Fibroblast of the aortic adventitia (primary cell): ENCODE results near the gene HMGXB3. TPM values are rescaled to one million over a fixed set of nuclear protein-coding genes. Genes with fewer than 3 reads are reported as not detected.
A peak's percentile ranks its signal among the peaks of the same experiment; 100 is the strongest.
"Not testable (repeated sequence)": the region's sequence is repeated elsewhere in the genome, so short reads cannot be mapped to it uniquely, and the experiment has no call there.

Experiments used
- DNase-seq: peaks from one replicate; pipeline ENCODE4 v3.0.0-alpha.2; 2010; ENCODE audit warnings: low read depth
- H3K4me3 ChIP-seq: 2 replicates; pipeline ENCODE4 v1.5.1; 2011; ENCODE audit warnings: low read depth, mild to moderate bottlenecking, control low read depth, low read length, moderate library complexity
- total RNA-seq: library from RNA; depleted of rRNA; stranded (reverse); fragments of >200 nt; gene quantifications from 2 replicates; pipeline ENCODE4 v1.2.3, GENCODE V29; 2012; ENCODE audit warnings: low replicate concordance
- TF ChIP-seq, protein P1 (sequence below): IDR thresholded peaks from 2 replicates; pipeline ENCODE4 v1.5.1; 2011; ENCODE audit warnings: mild to moderate bottlenecking, low read length, control low read depth, inconsistent platforms; ENCODE audit not compliant: insufficient read depth

The HMGXB3 gene
- total RNA-seq, 1 donor: 35.4 TPM

DNA sequence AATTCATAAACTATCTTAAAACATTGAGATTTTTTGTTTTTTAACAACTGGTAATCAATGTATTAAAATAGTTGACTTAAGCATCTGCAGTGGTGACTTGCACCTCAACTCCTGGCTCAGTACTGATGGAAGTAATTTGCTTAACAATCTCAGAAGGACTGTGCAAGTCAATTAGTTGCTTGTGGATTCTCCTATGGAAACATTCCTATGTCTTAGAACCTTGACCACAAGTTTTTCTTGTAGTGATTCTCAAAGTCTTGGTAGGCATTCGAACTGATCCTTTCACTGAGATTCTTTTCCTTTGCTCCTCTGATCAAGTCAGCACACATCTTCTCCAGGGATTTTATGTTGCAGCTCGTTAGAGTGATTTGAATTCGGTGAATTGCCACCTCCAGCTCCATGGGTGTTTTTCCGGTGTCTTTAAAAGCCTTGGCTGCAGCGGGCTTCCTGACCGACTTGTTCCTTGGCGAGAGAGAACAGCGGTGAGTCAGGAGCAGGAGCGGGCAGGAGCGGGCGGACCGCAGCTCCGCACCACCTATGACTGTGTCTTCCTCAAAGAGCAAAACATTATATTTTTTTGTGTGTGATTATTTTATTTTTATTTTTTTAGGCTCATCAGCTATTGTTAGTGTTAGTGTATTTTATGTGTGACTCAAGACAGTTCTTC, 21.1 kb downstream of the HMGXB3 start:
- TF ChIP-seq, protein P1, sequence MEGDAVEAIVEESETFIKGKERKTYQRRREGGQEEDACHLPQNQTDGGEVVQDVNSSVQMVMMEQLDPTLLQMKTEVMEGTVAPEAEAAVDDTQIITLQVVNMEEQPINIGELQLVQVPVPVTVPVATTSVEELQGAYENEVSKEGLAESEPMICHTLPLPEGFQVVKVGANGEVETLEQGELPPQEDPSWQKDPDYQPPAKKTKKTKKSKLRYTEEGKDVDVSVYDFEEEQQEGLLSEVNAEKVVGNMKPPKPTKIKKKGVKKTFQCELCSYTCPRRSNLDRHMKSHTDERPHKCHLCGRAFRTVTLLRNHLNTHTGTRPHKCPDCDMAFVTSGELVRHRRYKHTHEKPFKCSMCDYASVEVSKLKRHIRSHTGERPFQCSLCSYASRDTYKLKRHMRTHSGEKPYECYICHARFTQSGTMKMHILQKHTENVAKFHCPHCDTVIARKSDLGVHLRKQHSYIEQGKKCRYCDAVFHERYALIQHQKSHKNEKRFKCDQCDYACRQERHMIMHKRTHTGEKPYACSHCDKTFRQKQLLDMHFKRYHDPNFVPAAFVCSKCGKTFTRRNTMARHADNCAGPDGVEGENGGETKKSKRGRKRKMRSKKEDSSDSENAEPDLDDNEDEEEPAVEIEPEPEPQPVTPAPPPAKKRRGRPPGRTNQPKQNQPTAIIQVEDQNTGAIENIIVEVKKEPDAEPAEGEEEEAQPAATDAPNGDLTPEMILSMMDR: no peak
- no peak for DNase-seq
- H3K4me3 ChIP-seq: no peak overlapping the region

DNA sequence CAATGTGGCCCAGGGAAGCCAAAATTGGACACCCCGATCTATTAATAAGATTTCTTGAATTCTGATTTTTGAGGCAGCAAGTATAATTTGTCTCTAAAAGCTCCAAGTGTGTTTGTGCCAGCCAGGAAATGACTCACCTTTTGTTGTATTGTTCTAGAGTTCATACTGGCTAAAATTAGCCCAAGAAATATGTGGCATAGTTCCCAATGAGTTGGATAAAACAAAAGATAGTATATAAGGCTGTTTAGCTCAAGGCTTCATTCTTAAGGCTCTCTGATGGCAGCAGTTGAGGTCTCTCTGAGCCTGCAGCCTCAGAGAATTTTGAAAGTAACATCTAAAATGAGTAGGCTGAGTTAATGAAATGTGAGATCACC, 21.6 kb downstream of the HMGXB3 start:
- TF ChIP-seq, protein P1: no peak
- H3K4me3 ChIP-seq: no peak overlapping the region
- peak; percentile 99 for DNase-seq

DNA sequence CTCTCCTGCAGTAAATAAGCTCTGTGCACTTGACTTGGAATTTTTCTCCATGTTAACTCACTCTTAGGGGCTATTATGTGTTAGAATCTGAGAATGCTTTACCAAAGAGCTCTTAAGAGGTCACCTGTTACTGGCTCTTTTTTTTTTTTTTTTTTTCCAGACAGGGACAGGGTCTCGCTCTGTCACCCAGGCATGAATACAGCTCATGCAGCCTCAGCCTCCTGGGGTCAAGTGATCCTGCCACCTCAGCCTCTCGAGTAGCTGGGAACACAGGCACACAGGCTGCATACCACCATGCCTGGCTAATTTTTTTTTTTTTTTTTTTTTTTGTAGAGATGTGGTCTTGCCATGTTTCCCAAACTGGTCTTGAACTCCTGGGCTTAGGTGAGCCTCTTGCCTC, 22.1 kb downstream of the HMGXB3 start:
- no peak overlapping the region for H3K4me3 ChIP-seq
- no peak for DNase-seq

DNA sequence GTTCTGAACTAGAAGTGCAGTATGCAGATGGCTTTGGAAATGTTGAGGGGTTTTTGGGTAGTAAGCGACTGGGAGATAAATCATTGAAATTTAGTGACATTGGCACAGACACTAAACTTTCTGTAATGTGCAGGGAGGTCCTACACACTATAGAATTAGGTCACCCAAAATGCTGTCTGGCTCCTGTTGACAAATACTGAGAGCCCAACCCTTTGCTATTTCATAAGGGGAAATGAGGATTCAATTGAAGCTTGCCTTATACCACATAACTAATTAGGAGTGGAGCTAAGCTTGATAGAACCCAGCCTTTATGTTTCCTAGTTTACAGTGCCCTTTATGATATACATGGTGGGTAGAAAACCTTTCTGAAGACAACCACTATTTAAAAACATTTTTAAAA, 22.6 kb downstream of the HMGXB3 start:
- TF ChIP-seq, protein P1: no peak
- no peak overlapping the region for H3K4me3 ChIP-seq
- DNase-seq: no peak

More for the DNA sequence above, 22.1 kb downstream of the HMGXB3 start:
- TF ChIP-seq, protein P1: no peak

DNA sequence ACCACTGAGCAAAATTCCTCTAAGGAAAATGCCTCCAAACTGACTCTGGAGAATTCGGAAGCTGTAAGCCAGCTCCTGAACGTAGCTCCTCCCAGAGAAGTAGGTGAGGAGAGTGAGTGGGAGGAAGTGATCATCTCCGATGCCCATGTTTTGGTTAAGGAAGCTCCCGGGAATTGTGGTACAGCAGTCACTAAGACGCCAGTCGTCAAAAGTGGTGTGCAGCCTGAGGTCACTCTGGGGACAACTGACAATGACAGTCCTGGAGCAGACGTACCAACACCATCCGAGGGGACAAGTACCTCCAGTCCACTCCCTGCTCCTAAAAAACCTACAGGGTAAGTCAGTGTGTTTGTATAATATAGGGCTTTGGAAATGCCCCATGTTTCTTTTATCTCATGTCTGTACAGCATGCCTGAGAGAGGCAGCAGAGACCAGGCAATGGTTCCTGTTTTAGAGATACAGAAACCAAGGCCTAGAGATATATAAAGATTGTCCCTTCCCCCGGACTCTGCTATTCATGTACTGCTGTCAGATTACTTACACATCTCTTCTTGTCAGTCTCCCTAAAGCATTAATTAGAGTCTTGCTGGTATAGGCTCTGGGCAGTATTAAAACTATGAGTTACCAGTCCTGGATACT, 23.9 kb downstream of the HMGXB3 start:
- DNase-seq: no peak
- no peak overlapping the region for H3K4me3 ChIP-seq
- TF ChIP-seq, protein P1: no peak

DNA sequence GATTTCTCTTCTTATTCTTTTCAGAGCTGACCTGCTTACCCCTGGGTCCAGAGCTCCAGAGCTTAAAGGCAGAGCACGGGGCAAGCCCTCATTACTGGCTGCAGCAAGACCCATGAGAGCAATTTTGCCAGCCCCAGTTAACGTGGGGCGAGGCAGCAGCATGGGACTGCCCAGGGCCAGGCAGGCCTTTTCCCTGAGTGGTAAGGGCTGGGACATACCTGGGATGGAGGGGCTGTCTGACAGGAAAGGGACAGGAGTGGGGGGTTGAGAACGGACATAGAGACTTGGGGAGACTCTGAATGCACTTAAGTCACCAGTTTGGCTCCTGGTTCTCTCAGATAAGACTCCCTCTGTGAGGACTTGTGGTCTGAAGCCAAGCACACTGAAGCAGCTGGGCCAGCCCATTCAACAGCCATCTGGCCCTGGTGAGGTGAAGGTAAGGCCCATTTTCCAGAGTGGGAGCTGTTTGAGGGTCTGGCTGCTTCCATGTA, 26.2 kb downstream of the HMGXB3 start:
- H3K4me3 ChIP-seq: no peak overlapping the region
- DNase-seq: no peak
- TF ChIP-seq, protein P1: no peak

DNA sequence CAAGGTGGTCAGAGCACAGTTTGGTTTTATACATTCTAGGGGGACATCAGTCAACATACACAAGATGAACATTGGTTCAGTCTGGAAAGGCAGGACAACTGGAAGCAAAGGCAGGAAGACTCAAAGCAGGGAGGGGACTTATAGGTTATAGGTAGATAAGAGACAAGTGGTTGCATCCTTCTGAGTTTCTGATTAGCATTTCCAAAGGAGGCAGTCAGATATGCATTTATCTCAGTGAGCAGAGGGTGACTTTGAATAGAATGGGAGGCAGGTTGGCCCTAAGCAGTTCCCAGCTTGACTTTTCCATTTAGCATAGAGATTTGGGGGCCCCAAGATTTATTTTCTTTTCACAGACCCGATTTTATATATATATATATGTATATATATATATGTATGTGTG, 27.5 kb downstream of the HMGXB3 start:
- H3K4me3 ChIP-seq, DNase-seq: not testable (repeated sequence)
